Middle frontal gyrus (tissue), 1 donor: Measurements from ENCODE around the gene LRRC1.
"Not testable (repeated sequence)": the region's sequence is repeated elsewhere in the genome, so short reads cannot be mapped to it uniquely, and the experiment has no call there.

Experiments
- DNase-seq: peaks from one replicate; pipeline ENCODE4 v3.0.0-alpha.2; 2015; ENCODE audit warnings: low spot score; ENCODE audit errors: extremely low spot score

LRRC1 gene

GRCh38 chr6:53794720-53795339, at the start of gene LRRC1:
TSS of gene LRRC1 (plus strand) at chr6:53795005. CDS start at chr6:53795257, 252 bp downstream.
- peak; percentile 76 for DNase-seq

- no peak for DNase-seq
Observed at GRCh38 chr6:53746442-53747103, 48.2 kb upstream of the LRRC1 start.

- DNase-seq: no peak
Observed at GRCh38 chr6:53750052-53750650, 44.7 kb upstream of the LRRC1 start.

- DNase-seq: no peak
Observed at GRCh38 chr6:53751417-53751816, 43.4 kb upstream of the LRRC1 start.

GRCh38 chr6:53752440-53752839, 42.4 kb upstream of the LRRC1 start:
- DNase-seq: no peak

- DNase-seq: no peak
Observed at GRCh38 chr6:53752856-53753255, 41.9 kb upstream of the LRRC1 start.

- no peak for DNase-seq
Observed at GRCh38 chr6:53754330-53754729, 40.5 kb upstream of the LRRC1 start.

- no peak for DNase-seq
Observed at GRCh38 chr6:53756396-53756795, 38.4 kb upstream of the LRRC1 start.

- no peak for DNase-seq
Observed at GRCh38 chr6:53758496-53758895, 36.3 kb upstream of the LRRC1 start.

- DNase-seq: no peak
Observed at GRCh38 chr6:53761036-53761435, 33.8 kb upstream of the LRRC1 start.

GRCh38 chr6:53765270-53765669, 29.5 kb upstream of the LRRC1 start:
- no peak for DNase-seq

GRCh38 chr6:53766930-53767329, 27.9 kb upstream of the LRRC1 start:
- DNase-seq: no peak

GRCh38 chr6:53767941-53768340, 26.9 kb upstream of the LRRC1 start:
- DNase-seq: no peak

- DNase-seq: no peak
Observed at GRCh38 chr6:53768636-53769035, 26.2 kb upstream of the LRRC1 start.

GRCh38 chr6:53770780-53771249, 24.0 kb upstream of the LRRC1 start:
- DNase-seq: no peak

GRCh38 chr6:53771785-53772624, 22.8 kb upstream of the LRRC1 start:
- no peak for DNase-seq

GRCh38 chr6:53773044-53773696, 21.6 kb upstream of the LRRC1 start:
- DNase-seq: no peak

- not testable (repeated sequence) for DNase-seq
Observed at GRCh38 chr6:53776152-53776551, 18.7 kb upstream of the LRRC1 start.

GRCh38 chr6:53784991-53785390, 9.8 kb upstream of the LRRC1 start:
- not testable (repeated sequence) for DNase-seq

- DNase-seq: no peak
Observed at GRCh38 chr6:53786832-53787231, 8.0 kb upstream of the LRRC1 start.

GRCh38 chr6:53790886-53791285, 3.9 kb upstream of the LRRC1 start:
- DNase-seq: no peak
